Keratinocyte (primary cell): Measurements from ENCODE around the gene SHISA9. TPM values are rescaled to one million over a fixed set of nuclear protein-coding genes. Genes with fewer than 3 reads are reported as not detected.

Source experiments
- DNase-seq: peaks from one replicate; pipeline ENCODE4 v3.0.0-alpha.2; 2011; ENCODE audit warnings: low read depth, missing footprints, low spot score
- FAIRE-seq: peaks from 2 replicates; lab custom pipeline; 2011; peaks lifted over from hg19 to GRCh38; lab: Jason Lieb, UNC
- H2AFZ ChIP-seq: 2 replicates; pipeline ENCODE4 v1.6.0; 2012; ENCODE audit warnings: low read length, control low read depth, inconsistent platforms; ENCODE audit not compliant: control insufficient read depth
- H3K27ac ChIP-seq: 2 replicates; pipeline ENCODE4 v1.5.1; 2011; ENCODE audit warnings: low read length; ENCODE audit not compliant: control insufficient read depth, insufficient read depth
- H3K27me3 ChIP-seq: 3 replicates; pipeline ENCODE4 v1.6.0; 2011; ENCODE audit warnings: low read length; ENCODE audit not compliant: control insufficient read depth, insufficient read depth; ENCODE audit errors: extremely low read depth
- H3K36me3 ChIP-seq, 2 experiments: 2 replicates in 1 of 2; 3 replicates in 1 of 2; pipeline ENCODE4 v1.5.1; 2011; ENCODE audit warnings: low read length in 2 of 2, mild to moderate bottlenecking in 1 of 2; ENCODE audit not compliant: control insufficient read depth in 2 of 2, insufficient read depth in 2 of 2; ENCODE audit errors: extremely low read depth in 1 of 2
- H3K4me1 ChIP-seq: 3 replicates; pipeline ENCODE4 v1.5.1; 2011; ENCODE audit warnings: low read length; ENCODE audit not compliant: control insufficient read depth, insufficient read depth; ENCODE audit errors: extremely low read depth
- H3K4me2 ChIP-seq: 3 replicates; pipeline ENCODE4 v1.6.0; 2011; ENCODE audit warnings: low read depth, low read length; ENCODE audit not compliant: control insufficient read depth, insufficient read depth; ENCODE audit errors: extremely low read depth
- H3K4me3 ChIP-seq, 3 experiments: fragments of 200-600 bp in 1 of 3; sonication (generic) in 1 of 3; 2 replicates in 2 of 3; 3 replicates in 1 of 3; pipeline ENCODE4 v1.5.1; 2011 to 2016; ENCODE audit warnings: low read length in 3 of 3, mild to moderate bottlenecking in 3 of 3, control low read depth in 2 of 3, inconsistent platforms in 1 of 3, low read depth in 1 of 3, mixed read lengths in 1 of 3, mixed run types in 1 of 3, moderate library complexity in 1 of 3; ENCODE audit not compliant: control insufficient read depth in 2 of 3, insufficient read depth in 2 of 3; ENCODE audit errors: extremely low read depth in 1 of 3
- H3K79me2 ChIP-seq: 2 replicates; pipeline ENCODE4 v1.6.0; 2012; ENCODE audit warnings: low read length; ENCODE audit not compliant: control insufficient read depth, insufficient read depth
- H3K9ac ChIP-seq: 3 replicates; pipeline ENCODE4 v1.6.0; 2011; ENCODE audit warnings: low read length; ENCODE audit not compliant: control insufficient read depth, insufficient read depth; ENCODE audit errors: extremely low read depth
- H3K9me1 ChIP-seq: 3 replicates; pipeline ENCODE4 v1.6.0; 2011; ENCODE audit warnings: low read length; ENCODE audit not compliant: control insufficient read depth, insufficient read depth; ENCODE audit errors: extremely low read depth
- H3K9me3 ChIP-seq: 2 replicates; pipeline ENCODE4 v1.5.1; 2012; ENCODE audit warnings: low read depth, low read length; ENCODE audit not compliant: control insufficient read depth
- H4K20me1 ChIP-seq: 3 replicates; pipeline ENCODE4 v1.6.0; 2011; ENCODE audit warnings: low read length; ENCODE audit not compliant: control insufficient read depth, insufficient read depth; ENCODE audit errors: extremely low read depth
- EZH2 ChIP-seq: IDR thresholded peaks from one replicate; pipeline ENCODE4 v1.6.1; 2012; ENCODE audit warnings: inconsistent platforms, mild to moderate bottlenecking, low read length, moderate library complexity
- dilution Hi-C: fragments of 300-500 bp; cut with MboI; formaldehyde crosslinking; loops from one replicate; pipeline ENCODE4 v1.7.0; 2020; ENCODE audit warnings: low sequenced_read_pairs; ENCODE audit not compliant: extremely low pct_ligation_motif_present
- polyA plus RNA-seq, 5 experiments: library from polyadenylated mRNA; depleted of rRNA in 3 of 5; stranded (reverse) in 3 of 5; stranded (forward) in 1 of 5; unstranded in 1 of 5; fragments of >200 nt; gene quantifications; 1 replicate in 1 of 5; 2 replicates in 3 of 5; 3 replicates in 1 of 5; pipeline versions ENCODE4 v1.2.1 to v1.2.3, GENCODE V29; 2011 to 2012; ENCODE audit warnings: missing spikeins in 2 of 5, low read depth in 1 of 5, low replicate concordance in 1 of 5
- TF ChIP-seq, protein P1 (sequence below), 3 experiments: IDR thresholded peaks in 1 of 3; conservative IDR thresholded peaks in 1 of 3; optimal IDR thresholded peaks in 1 of 3; 2 replicates in 2 of 3; 3 replicates in 1 of 3; pipeline versions ENCODE3 to v1.5.1; 2011; ENCODE audit warnings: low read length in 3 of 3, mild to moderate bottlenecking in 3 of 3, moderate library complexity in 2 of 3, control low read depth in 1 of 3, inconsistent platforms in 1 of 3; ENCODE audit not compliant: insufficient read depth in 2 of 3; ENCODE audit errors: extremely low read depth in 1 of 3

The SHISA9 gene
- polyA plus RNA-seq, 1 donor (not counting 4 experiments of a cell fraction or from before 2014, with no cell fraction given): 0.28 TPM

DNA sequence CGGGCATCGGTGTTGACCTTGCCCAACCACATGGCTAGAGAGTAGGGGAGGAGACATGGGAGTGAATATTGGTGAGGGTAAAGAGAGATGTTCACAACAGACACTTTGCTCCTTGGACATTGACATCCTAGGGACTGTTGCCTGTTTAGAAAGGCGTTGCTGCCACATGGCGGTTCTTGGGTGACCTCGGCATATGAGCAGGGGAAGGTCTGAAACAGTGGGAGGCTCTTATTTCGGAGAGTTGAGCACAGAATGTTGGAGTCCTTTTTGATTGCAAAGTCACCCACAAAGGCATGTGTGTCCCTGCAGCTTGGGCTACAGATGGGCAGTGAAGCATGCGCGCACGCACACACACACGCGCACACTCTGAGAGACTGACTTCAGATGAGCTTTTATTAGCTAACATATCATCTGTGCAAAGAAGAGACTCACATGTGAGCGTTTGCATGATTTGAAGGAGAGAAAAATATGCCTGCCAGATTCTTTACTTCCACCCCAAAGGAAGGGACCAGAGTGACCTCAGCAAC lies 104.4 kb downstream of the SHISA9 start:
- FAIRE-seq: no peak
- no peak for DNase-seq
- no peak overlapping the region for H3K4me3 ChIP-seq
- H3K4me1 ChIP-seq: no peaks in the 10 kb centered on the region
- no peak overlapping the region for H3K9ac ChIP-seq
- H4K20me1 ChIP-seq: no peaks in the 10 kb centered on the region
- dilution Hi-C loops: no loop called here
- H3K27ac ChIP-seq: no peak overlapping the region
- H3K9me3 ChIP-seq: no peaks in the 10 kb centered on the region
- H3K36me3 ChIP-seq: no peaks in the 10 kb centered on the region
- H3K27me3 ChIP-seq: no peaks in the 10 kb centered on the region
- TF ChIP-seq EZH2: no peak
- TF ChIP-seq, protein P1, sequence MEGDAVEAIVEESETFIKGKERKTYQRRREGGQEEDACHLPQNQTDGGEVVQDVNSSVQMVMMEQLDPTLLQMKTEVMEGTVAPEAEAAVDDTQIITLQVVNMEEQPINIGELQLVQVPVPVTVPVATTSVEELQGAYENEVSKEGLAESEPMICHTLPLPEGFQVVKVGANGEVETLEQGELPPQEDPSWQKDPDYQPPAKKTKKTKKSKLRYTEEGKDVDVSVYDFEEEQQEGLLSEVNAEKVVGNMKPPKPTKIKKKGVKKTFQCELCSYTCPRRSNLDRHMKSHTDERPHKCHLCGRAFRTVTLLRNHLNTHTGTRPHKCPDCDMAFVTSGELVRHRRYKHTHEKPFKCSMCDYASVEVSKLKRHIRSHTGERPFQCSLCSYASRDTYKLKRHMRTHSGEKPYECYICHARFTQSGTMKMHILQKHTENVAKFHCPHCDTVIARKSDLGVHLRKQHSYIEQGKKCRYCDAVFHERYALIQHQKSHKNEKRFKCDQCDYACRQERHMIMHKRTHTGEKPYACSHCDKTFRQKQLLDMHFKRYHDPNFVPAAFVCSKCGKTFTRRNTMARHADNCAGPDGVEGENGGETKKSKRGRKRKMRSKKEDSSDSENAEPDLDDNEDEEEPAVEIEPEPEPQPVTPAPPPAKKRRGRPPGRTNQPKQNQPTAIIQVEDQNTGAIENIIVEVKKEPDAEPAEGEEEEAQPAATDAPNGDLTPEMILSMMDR (optimal IDR thresholded peaks at IDR 0.05 in 1 of 3, IDR thresholded peaks at IDR 0.05 in 1 of 3, conservative IDR thresholded peaks at IDR 0.05 in 1 of 3; ENCODE audit: extremely low read depth in 1 of 3, insufficient read depth in 2 of 3, low read length in 3 of 3): no peak
- H3K4me2 ChIP-seq: no peak overlapping the region
- no peaks in the 10 kb centered on the region for H3K9me1 ChIP-seq
- no peak overlapping the region for H2AFZ ChIP-seq
- no peaks in the 10 kb centered on the region for H3K79me2 ChIP-seq

DNA sequence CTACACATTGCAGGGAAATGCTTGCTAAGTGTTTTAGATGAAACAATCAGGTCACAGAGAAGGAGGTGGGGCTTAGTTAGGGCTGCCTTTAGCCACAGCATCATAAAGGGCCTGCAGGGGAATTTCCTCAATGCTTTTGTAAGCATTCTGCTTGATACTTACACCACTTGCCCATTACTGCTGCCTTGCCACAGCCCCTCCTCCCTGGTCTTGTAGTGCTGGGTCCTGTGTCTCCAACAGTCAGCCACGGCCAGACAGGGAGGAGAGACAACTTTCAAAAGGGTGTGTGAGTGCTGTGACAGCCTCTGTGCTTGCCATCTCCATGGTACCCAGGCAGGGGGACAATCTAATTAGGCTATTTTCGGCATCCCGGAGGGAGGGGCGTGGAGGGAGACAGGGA lies 111.2 kb downstream of the SHISA9 start:
- Histone ChIP-seq H3K79me2 (no peaks in the 10 kb centered on the region), H3K4me3 (no peak overlapping the region), H3K9ac (no peak overlapping the region), H3K9me1 (no peaks in the 10 kb centered on the region), H3K4me1 (no peaks in the 10 kb centered on the region), H3K9me3 (no peaks in the 10 kb centered on the region), H3K27me3 (no peaks in the 10 kb centered on the region), H2AFZ (no peak overlapping the region), H3K36me3 (no peaks in the 10 kb centered on the region), H4K20me1 (no peaks in the 10 kb centered on the region), H3K4me2 (no peak overlapping the region), H3K27ac (no peak overlapping the region)
- dilution Hi-C loops: no loop called here
- TF ChIP-seq EZH2: no peak
- TF ChIP-seq, protein P1 (optimal IDR thresholded peaks at IDR 0.05 in 1 of 3, IDR thresholded peaks at IDR 0.05 in 1 of 3, conservative IDR thresholded peaks at IDR 0.05 in 1 of 3; ENCODE audit: extremely low read depth in 1 of 3, insufficient read depth in 2 of 3, low read length in 3 of 3): no peak
- no peak for DNase-seq
- FAIRE-seq: no peak
